ENCODE measurements around the gene CITED1. TPM values are rescaled to one million over a fixed set of nuclear protein-coding genes. Genes with fewer than 3 reads are reported as not detected.

Gene CITED1
- total RNA-seq, 1 experiment from 2014 or later: 2.8 TPM

DNA sequence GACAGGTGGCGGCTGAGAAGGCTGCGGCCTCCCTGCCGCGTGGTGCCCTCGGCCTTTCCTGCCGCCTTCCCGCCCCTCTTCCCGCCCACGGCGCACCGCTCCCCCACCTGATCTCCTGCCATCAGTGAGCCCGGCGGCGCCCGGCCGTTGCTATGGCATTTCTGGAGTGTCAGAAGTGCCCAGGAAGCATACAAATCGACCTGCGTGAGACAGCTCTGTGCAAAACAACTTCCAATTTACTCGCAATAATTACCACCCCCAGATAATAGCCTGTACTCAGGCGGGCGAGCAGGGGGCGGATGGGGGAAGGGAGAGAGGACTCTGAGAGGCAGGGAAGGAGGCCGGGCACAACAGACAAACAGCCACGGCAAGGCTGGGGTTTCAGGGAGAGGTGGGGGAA lies 50.3 kb downstream of the CITED1 start:
- H3K27ac ChIP-seq (ENCODE audit: low read depth, low read length): no peak overlapping the region
- no peak overlapping the region for H3K9ac ChIP-seq (ENCODE audit: low read length)
- H3K4me3 ChIP-seq (replicated peaks in 1 of 2; ENCODE audit: low read depth in 1 of 2, low read length in 2 of 2): no peak overlapping the region
- H2AFZ ChIP-seq (ENCODE audit: low read depth, low read length, poor library complexity, severe bottlenecking): no peak overlapping the region
- H3K9me3 ChIP-seq (ENCODE audit: control insufficient read depth in 1 of 2, insufficient read depth in 1 of 2, low read depth in 1 of 2, low read length in 2 of 2): no peaks in the 10 kb centered on the region
- BruUV-seq (replicated peaks): no TSS peak
- ATAC-seq: no peak
- no peaks in the 10 kb centered on the region for H3K27me3 ChIP-seq (ENCODE audit: insufficient read depth, low read length)
- no peaks in the 10 kb centered on the region for H4K20me1 ChIP-seq (ENCODE audit: insufficient read depth)
- POLR2A ChIA-PET: no interaction called here
- intact Hi-C loops (cut with micrococcal nuclease): no loop called here
- no peak overlapping the region for H3K4me2 ChIP-seq (ENCODE audit: low read length)
- CTCF ChIA-PET: no interaction called here
- H3K4me1 ChIP-seq (ENCODE audit: control insufficient read depth in 1 of 2, insufficient read depth in 2 of 2, low read length in 2 of 2): peaks cover 0 to 9% of the 10 kb centered on the region in 2 experiments; a peak in 2 of 4 replicates
- H3K36me3 ChIP-seq (ENCODE audit: control insufficient read depth in 1 of 2, insufficient read depth in 2 of 2, low read length in 2 of 2): no peaks in the 10 kb centered on the region
- H3K9me2 ChIP-seq (ENCODE audit: insufficient read depth): no peaks in the 10 kb centered on the region
- H3K79me2 ChIP-seq (ENCODE audit: insufficient read depth, low read length): no peaks in the 10 kb centered on the region
- TF ChIP-seq ZFX (IDR thresholded peaks at IDR 0.05): no peak
- TF ChIP-seq JUND (IDR thresholded peaks at IDR 0.05): no peak
- no peak for TF ChIP-seq SIN3A (IDR thresholded peaks at IDR 0.05; ENCODE audit: low read depth)
- TF ChIP-seq EZH2phosphoT487 (IDR thresholded peaks at IDR 0.05; ENCODE audit: borderline replicate concordance): no peak
- TF ChIP-seq, protein P1, sequence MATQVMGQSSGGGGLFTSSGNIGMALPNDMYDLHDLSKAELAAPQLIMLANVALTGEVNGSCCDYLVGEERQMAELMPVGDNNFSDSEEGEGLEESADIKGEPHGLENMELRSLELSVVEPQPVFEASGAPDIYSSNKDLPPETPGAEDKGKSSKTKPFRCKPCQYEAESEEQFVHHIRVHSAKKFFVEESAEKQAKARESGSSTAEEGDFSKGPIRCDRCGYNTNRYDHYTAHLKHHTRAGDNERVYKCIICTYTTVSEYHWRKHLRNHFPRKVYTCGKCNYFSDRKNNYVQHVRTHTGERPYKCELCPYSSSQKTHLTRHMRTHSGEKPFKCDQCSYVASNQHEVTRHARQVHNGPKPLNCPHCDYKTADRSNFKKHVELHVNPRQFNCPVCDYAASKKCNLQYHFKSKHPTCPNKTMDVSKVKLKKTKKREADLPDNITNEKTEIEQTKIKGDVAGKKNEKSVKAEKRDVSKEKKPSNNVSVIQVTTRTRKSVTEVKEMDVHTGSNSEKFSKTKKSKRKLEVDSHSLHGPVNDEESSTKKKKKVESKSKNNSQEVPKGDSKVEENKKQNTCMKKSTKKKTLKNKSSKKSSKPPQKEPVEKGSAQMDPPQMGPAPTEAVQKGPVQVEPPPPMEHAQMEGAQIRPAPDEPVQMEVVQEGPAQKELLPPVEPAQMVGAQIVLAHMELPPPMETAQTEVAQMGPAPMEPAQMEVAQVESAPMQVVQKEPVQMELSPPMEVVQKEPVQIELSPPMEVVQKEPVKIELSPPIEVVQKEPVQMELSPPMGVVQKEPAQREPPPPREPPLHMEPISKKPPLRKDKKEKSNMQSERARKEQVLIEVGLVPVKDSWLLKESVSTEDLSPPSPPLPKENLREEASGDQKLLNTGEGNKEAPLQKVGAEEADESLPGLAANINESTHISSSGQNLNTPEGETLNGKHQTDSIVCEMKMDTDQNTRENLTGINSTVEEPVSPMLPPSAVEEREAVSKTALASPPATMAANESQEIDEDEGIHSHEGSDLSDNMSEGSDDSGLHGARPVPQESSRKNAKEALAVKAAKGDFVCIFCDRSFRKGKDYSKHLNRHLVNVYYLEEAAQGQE (IDR thresholded peaks at IDR 0.05; ENCODE audit: low read depth): no peak
- TF ChIP-seq, protein P2, sequence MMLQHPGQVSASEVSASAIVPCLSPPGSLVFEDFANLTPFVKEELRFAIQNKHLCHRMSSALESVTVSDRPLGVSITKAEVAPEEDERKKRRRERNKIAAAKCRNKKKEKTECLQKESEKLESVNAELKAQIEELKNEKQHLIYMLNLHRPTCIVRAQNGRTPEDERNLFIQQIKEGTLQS (IDR thresholded peaks at IDR 0.05): no peak
- TF ChIP-seq FOSL1 (IDR thresholded peaks at IDR 0.05; ENCODE audit: low read depth): no peak
- no peak for TF ChIP-seq POLR2AphosphoS5 (IDR thresholded peaks at IDR 0.05; ENCODE audit: low read depth, low read length)
- no peak for TF ChIP-seq EGR1 (IDR thresholded peaks at IDR 0.05; ENCODE audit: low read depth)
- TF ChIP-seq CTCF (IDR thresholded peaks at IDR 0.05 in 2 of 3, conservative IDR thresholded peaks at IDR 0.05 in 1 of 3; ENCODE audit: borderline replicate concordance in 1 of 3, insufficient read depth in 1 of 3, low read depth in 2 of 3, low read length in 2 of 3): no peak
- TF ChIP-seq YY1 (IDR thresholded peaks at IDR 0.05; ENCODE audit: extremely low read depth, insufficient replicate concordance, low read depth, low read length): no peak
- no peak for DNase-seq (ENCODE audit: low read depth, low spot score)
- RAD21 ChIA-PET (ENCODE audit: low non-redundant PET in 1 of 2, low total read pairs in 2 of 2, uncharacterized antibody in 2 of 2, unreplicated experiment in 2 of 2): no interaction called here
